Measurements from ENCODE around the gene EFCAB9.

EFCAB9 gene

GRCh38 chr5:172207511-172207910 is 13.5 kb downstream of the EFCAB9 start:
- Histone ChIP-seq H2AFZ (ENCODE audit: low read depth) (no peak overlapping the region), H3K79me2 (ENCODE audit: insufficient read depth, low read depth) (no peaks in the 10 kb centered on the region), H3K4me3 (IDR thresholded peaks at IDR 0.05; ENCODE audit: insufficient read depth, low read depth, low read length) (no peak overlapping the region), H4K20me1 (ENCODE audit: insufficient read depth) (no peaks in the 10 kb centered on the region), H3K4me2 (no peak overlapping the region), H3K27ac (no peak overlapping the region), H3K9ac (no peak overlapping the region), H3K36me3 (ENCODE audit: insufficient read depth) (no peaks in the 10 kb centered on the region), H3K27me3 (ENCODE audit: insufficient read depth, low read depth) (no peaks in the 10 kb centered on the region), H3K4me1 (ENCODE audit: low read depth, poor library complexity, severe bottlenecking) (no peaks in the 10 kb centered on the region)
- TF ChIP-seq, protein P1, sequence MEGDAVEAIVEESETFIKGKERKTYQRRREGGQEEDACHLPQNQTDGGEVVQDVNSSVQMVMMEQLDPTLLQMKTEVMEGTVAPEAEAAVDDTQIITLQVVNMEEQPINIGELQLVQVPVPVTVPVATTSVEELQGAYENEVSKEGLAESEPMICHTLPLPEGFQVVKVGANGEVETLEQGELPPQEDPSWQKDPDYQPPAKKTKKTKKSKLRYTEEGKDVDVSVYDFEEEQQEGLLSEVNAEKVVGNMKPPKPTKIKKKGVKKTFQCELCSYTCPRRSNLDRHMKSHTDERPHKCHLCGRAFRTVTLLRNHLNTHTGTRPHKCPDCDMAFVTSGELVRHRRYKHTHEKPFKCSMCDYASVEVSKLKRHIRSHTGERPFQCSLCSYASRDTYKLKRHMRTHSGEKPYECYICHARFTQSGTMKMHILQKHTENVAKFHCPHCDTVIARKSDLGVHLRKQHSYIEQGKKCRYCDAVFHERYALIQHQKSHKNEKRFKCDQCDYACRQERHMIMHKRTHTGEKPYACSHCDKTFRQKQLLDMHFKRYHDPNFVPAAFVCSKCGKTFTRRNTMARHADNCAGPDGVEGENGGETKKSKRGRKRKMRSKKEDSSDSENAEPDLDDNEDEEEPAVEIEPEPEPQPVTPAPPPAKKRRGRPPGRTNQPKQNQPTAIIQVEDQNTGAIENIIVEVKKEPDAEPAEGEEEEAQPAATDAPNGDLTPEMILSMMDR (conservative IDR thresholded peaks at IDR 0.05; ENCODE audit: low read depth, low read length) = no peak

GRCh38 chr5:172209714-172210113 is 15.7 kb downstream of the EFCAB9 start:
- Histone ChIP-seq H3K27me3 (ENCODE audit: insufficient read depth, low read depth) (no peaks in the 10 kb centered on the region), H3K79me2 (ENCODE audit: insufficient read depth, low read depth) (no peaks in the 10 kb centered on the region), H3K27ac (no peak overlapping the region), H3K4me1 (ENCODE audit: low read depth, poor library complexity, severe bottlenecking) (no peaks in the 10 kb centered on the region), H3K4me3 (IDR thresholded peaks at IDR 0.05; ENCODE audit: insufficient read depth, low read depth, low read length) (no peak overlapping the region), H3K36me3 (ENCODE audit: insufficient read depth) (no peaks in the 10 kb centered on the region), H3K4me2 (no peak overlapping the region), H2AFZ (ENCODE audit: low read depth) (no peak overlapping the region), H4K20me1 (ENCODE audit: insufficient read depth) (no peaks in the 10 kb centered on the region), H3K9ac (no peak overlapping the region)
- TF ChIP-seq, protein P1 (conservative IDR thresholded peaks at IDR 0.05; ENCODE audit: low read depth, low read length) = no peak

DNA sequence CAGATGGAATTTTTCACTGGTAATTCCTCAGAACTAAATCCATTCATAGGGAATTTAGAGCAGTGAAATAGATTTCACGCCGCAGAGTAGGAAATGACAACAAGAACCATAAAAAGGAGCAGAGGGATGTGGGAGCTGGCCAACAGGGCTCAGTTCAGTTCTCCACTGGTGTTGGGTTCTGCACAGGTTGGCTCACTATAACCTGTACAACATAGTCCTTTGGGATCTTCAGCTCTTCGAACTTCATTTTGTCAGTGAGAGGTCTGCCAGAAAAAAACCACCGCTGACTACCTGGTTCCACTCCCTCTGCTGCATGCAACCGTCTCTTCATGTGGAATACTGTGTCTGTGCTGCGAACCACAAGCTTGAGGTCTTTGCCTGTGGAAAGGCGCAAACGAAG is 17.7 kb downstream of the EFCAB9 start:
- TF ChIP-seq, protein P1 (conservative IDR thresholded peaks at IDR 0.05; ENCODE audit: low read depth, low read length) = no peak
- H3K4me3 ChIP-seq (IDR thresholded peaks at IDR 0.05; ENCODE audit: insufficient read depth, low read depth, low read length) = no peak overlapping the region
- no peak overlapping the region for H3K27ac ChIP-seq
- H2AFZ ChIP-seq (ENCODE audit: low read depth) = no peak overlapping the region
- H3K4me2 ChIP-seq = no peak overlapping the region
- H3K4me1 ChIP-seq (ENCODE audit: low read depth, poor library complexity, severe bottlenecking) = no peaks in the 10 kb centered on the region
- H3K9ac ChIP-seq = no peak overlapping the region
- H3K79me2 ChIP-seq (ENCODE audit: insufficient read depth, low read depth) = no peaks in the 10 kb centered on the region
- no peaks in the 10 kb centered on the region for H3K36me3 ChIP-seq (ENCODE audit: insufficient read depth)
- no peaks in the 10 kb centered on the region for H4K20me1 ChIP-seq (ENCODE audit: insufficient read depth)
- H3K27me3 ChIP-seq (ENCODE audit: insufficient read depth, low read depth) = no peaks in the 10 kb centered on the region

- H3K36me3 ChIP-seq (ENCODE audit: insufficient read depth) = no peaks in the 10 kb centered on the region
- H2AFZ ChIP-seq (ENCODE audit: low read depth) = no peak overlapping the region
- H3K79me2 ChIP-seq (ENCODE audit: insufficient read depth, low read depth) = no peaks in the 10 kb centered on the region
- no peak overlapping the region for H3K4me3 ChIP-seq (IDR thresholded peaks at IDR 0.05; ENCODE audit: insufficient read depth, low read depth, low read length)
- no peaks in the 10 kb centered on the region for H3K4me1 ChIP-seq (ENCODE audit: low read depth, poor library complexity, severe bottlenecking)
- no peaks in the 10 kb centered on the region for H4K20me1 ChIP-seq (ENCODE audit: insufficient read depth)
- H3K27me3 ChIP-seq (ENCODE audit: insufficient read depth, low read depth) = no peaks in the 10 kb centered on the region
- TF ChIP-seq, protein P1 (conservative IDR thresholded peaks at IDR 0.05; ENCODE audit: low read depth, low read length) = no peak
- no peak overlapping the region for H3K27ac ChIP-seq
- no peak overlapping the region for H3K4me2 ChIP-seq
- H3K9ac ChIP-seq = no peak overlapping the region
Measured at GRCh38 chr5:172213126-172213525, 19.2 kb downstream of the EFCAB9 start.
